ENCODE measurements around the gene SBNO1. TPM values are rescaled to one million over a fixed set of nuclear protein-coding genes. Genes with fewer than 3 reads are reported as not detected.

The SBNO1 gene
- total RNA-seq, 4 donors from 2014 or later, result 19.2 to 26.2 (median 21.4) TPM

DNA sequence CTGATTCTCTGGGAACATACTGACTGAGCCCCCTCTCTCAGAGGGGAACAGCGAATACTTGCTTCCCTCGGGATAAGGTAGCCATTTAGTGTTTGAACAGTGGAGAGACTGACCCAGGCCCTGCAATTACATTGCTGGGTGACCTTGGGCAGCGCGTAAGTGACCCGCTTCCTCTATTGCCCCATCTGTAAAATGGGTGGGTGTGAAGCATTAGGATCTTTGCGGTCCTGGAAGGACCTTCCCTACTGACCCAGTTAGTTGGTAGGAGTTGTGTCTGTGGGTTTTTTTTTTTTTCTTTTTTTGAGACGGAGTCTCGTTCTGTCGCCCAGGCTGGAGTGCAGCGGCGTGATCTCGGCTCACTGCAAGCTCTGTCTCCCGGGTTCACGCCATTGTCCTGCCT lies 18.0 kb upstream of the SBNO1 start:
- TF ChIP-seq, protein P1, sequence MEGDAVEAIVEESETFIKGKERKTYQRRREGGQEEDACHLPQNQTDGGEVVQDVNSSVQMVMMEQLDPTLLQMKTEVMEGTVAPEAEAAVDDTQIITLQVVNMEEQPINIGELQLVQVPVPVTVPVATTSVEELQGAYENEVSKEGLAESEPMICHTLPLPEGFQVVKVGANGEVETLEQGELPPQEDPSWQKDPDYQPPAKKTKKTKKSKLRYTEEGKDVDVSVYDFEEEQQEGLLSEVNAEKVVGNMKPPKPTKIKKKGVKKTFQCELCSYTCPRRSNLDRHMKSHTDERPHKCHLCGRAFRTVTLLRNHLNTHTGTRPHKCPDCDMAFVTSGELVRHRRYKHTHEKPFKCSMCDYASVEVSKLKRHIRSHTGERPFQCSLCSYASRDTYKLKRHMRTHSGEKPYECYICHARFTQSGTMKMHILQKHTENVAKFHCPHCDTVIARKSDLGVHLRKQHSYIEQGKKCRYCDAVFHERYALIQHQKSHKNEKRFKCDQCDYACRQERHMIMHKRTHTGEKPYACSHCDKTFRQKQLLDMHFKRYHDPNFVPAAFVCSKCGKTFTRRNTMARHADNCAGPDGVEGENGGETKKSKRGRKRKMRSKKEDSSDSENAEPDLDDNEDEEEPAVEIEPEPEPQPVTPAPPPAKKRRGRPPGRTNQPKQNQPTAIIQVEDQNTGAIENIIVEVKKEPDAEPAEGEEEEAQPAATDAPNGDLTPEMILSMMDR (IDR thresholded peaks at IDR 0.05; ENCODE audit: low read depth), result no peak

DNA sequence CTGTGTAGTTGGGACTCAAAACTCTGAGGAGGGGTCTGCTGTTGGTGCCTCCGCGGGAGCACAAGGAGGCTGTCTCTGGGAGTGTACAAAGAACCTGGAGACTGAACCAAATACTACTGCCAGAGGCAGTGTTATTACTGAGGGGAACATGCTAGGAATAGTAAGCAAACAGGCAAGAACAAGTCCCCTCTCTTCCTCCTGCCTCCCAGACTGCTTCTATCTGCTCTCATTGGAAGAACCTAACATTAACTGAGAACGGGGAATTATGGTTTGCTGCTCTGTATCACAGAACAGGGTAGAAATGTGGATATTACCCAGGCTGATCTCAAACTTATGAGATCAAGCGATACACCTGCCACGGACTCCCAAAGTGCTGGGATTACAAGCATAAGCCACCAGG lies 14.7 kb upstream of the SBNO1 start:
- TF ChIP-seq, protein P1 (IDR thresholded peaks at IDR 0.05; ENCODE audit: low read depth), result no peak

DNA sequence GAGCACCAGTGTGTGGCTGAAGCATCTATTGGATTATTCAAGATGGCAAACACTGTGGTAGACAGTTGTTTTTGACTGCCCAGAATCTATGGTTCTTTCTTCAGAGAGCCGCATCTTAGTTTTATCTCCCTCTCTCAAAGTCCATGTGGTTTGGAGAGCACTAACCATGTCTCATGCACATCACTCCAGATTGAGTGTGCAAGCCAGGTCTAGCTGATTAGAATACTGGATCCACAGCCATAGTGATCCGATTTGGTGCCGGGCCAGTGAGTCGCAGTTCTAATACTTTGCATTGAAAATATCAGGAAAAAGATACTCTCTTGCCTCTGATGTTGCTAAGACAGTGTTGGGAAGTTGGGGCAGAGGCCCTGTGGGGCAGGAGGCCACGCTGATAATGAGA lies 4.6 kb upstream of the SBNO1 start:
- TF ChIP-seq, protein P1 (IDR thresholded peaks at IDR 0.05; ENCODE audit: low read depth), result no peak

DNA sequence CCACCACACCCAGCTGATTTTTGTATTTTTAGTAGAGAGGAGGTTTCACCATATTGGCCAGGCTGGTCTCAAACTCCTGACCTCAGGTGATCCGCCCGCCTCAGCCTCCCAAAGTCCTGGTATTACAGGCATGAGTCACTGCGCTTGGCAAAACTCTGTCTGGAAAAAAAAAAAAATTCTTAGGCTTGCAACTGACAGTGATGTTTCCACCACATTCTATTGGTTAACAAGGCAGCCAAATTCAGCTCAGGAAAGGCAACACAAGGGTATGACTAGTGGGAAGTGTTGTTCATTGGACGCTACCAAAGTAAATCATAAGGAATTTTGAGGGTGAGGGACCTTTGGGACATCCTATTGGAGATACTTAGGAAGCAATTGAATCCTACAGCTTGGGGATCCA lies 2.9 kb upstream of the SBNO1 start:
- TF ChIP-seq, protein P1 (IDR thresholded peaks at IDR 0.05; ENCODE audit: low read depth), result no peak

DNA sequence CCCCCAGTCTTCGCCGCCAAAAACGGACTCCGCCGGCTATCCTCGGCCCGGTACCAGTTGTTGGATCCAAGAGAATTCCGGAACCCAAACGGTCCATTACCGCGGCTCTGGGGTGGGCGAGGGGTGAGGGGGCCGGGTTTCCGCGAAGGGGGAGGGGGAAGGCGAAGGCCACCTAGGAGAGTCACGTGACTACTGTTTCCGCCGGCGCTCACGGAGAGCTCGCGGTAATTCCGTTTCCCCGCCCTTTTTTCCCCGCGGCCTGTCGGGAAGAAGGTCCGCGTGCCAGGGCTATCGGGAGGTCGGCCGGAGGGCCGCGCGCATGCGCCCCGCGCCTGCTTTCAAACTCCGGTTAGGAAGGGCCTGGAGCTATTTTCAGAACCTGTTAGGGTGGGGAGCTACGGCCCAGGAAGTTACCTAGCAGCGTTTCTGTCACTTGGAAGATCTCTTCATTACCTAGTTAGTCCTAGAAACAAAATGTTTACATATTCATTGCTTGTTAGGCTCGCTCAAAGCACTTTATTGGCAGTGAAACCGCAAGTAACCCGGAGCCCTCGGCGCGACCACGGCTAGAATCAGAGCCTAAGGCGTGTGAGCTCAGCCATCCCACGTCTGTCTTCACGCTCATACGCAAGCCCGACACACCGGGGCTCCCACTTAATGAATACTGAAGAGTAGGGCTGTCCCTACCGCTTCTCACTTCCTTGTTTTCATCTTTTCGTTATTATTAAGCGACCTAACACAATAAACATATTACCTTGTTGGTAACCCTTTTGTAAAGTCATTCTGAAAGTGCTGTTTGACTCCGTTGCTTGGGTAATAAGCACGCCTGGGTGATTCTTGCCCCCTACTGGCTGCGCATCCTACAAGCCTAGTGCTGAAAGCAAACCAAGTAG lies 624 bp upstream of the SBNO1 start:
- TF ChIP-seq, protein P1 (IDR thresholded peaks at IDR 0.05; ENCODE audit: low read depth), result no peak

DNA sequence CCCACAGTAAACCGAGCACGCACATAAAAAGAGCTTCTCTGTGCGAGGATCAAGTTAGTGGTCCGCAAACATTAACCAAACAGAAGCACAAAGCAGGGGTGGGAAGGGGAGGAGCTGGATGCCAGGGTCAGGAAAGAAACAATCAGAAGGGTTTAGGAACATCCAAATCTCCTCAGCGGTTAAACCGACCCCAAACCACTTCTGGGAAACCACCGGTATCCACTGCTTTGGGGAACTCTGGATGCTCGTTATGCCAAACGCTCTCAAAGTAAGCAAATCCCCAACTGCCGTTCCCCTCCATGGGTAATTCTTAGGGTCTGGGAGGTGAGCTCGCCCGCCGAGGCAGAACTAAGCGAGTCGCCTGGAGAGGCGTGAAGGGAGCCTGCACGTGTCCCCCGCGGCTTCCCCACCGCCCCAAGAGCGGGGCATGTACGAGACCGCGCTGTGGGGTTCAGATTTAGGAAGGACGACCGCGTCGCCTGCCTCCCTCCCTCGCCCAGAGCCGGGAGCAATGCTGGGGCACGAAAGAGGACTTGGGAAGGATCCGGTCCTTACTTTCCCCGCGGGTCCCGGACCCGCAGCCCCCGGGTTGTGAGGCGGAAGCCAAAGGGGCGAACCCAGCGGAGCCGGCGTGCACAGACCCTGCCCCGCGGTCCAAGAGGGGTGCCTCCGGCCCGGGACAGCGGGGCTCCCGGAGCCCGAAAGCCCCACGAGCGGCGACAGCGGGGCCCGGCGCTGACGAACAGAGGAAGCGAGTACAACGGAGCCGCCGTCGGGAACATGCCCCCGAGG lies 711 bp downstream of the SBNO1 start:
- TF ChIP-seq, protein P1 (IDR thresholded peaks at IDR 0.05; ENCODE audit: low read depth), result no peak

DNA sequence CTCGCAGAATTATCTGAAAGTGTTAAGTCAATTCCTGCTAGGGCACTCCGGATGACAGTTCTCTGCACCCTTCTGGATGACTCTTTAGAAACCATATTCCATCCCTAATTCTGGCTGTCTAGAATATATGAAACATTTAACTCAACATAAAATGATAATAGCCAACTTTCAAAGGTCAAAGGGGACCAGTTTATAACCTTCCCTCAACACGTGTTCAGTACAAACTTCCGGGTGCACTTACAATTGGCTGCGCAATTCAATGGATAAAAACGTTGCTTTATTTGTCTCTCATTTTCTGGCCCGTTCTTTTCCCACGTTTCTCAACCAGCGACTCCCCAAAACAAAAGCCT lies 1.3 kb downstream of the SBNO1 start:
- TF ChIP-seq, protein P1 (IDR thresholded peaks at IDR 0.05; ENCODE audit: low read depth), result no peak
